ENCODE measurements around the gene ASAP2. TPM values are rescaled to one million over a fixed set of nuclear protein-coding genes. Genes with fewer than 3 reads are reported as not detected.

Gene ASAP2
- polyA plus RNA-seq, 3 donors = 0.08 to 1.1 (median 0.20) TPM

- Histone ChIP-seq H3K79me2 (ENCODE audit: insufficient read depth, low read length) (no peaks in the 10 kb centered on the region), H3K36me3 (replicated peaks in 1 of 2; ENCODE audit: control insufficient read depth in 1 of 2, insufficient read depth in 2 of 2, low read length in 2 of 2) (no peaks in the 10 kb centered on the region), H3K27me3 (ENCODE audit: control insufficient read depth in 2 of 2, insufficient read depth in 2 of 2, low read length in 2 of 2) (no peaks in the 10 kb centered on the region), H3K4me1 (ENCODE audit: control insufficient read depth in 1 of 2, insufficient read depth in 2 of 2, low read length in 2 of 2) (peaks cover 11 to 16% of the 10 kb centered on the region in 2 donors), H3K9ac (ENCODE audit: insufficient read depth, low read length, poor library complexity, severe bottlenecking) (no peak overlapping the region), H3K27ac (ENCODE audit: low read depth in 1 of 2, low read length in 2 of 2) (no peak overlapping the region), H2AFZ (ENCODE audit: insufficient read depth, low read depth, low read length, poor library complexity, severe bottlenecking) (no peak overlapping the region), H4K20me1 (ENCODE audit: insufficient read depth, low read length) (no peaks in the 10 kb centered on the region), H3K4me3 (replicated peaks in 1 of 3; ENCODE audit: low read depth in 2 of 3, low read length in 3 of 3) (no peak overlapping the region), H3K4me2 (replicated peaks; ENCODE audit: extremely low read depth, low read length, poor library complexity, severe bottlenecking) (no peak overlapping the region), H3K9me3 (replicated peaks in 1 of 2; ENCODE audit: control insufficient read depth in 1 of 2, insufficient read depth in 1 of 2, low read length in 2 of 2) (no peaks in the 10 kb centered on the region)
- no peak overlapping the region for H3K4me3 Mint-ChIP-seq
- peaks cover 23% of the 10 kb centered on the region for H3K4me1 Mint-ChIP-seq
- no peak for TF ChIP-seq CTCF (IDR thresholded peaks at IDR 0.05)
- H3K9me3 Mint-ChIP-seq = no peaks in the 10 kb centered on the region
- DNase-seq = no peak
- intact Hi-C loops (cut with micrococcal nuclease) = no loop called here
- WGBS (ENCODE audit: insufficient coverage) = 100% methylated on average over 3 of the region's 5 CpGs
- H3K36me3 Mint-ChIP-seq = peaks cover 2 to 6% of the 10 kb centered on the region in 2 donors
- H3K27me3 Mint-ChIP-seq (ENCODE audit: low read depth in 3 of 3) = peaks cover 0 to 2% (median 1%) of the 10 kb centered on the region in 3 donors
- H3K27ac Mint-ChIP-seq = no peak overlapping the region
These were observed 122.3 kb downstream of the ASAP2 start for GRCh38 chr2:9328931-9329330.

- Histone ChIP-seq H3K9ac (ENCODE audit: insufficient read depth, low read length, poor library complexity, severe bottlenecking) (no peak overlapping the region), H3K27ac (ENCODE audit: low read depth in 1 of 2, low read length in 2 of 2) (no peak overlapping the region), H3K4me2 (replicated peaks; ENCODE audit: extremely low read depth, low read length, poor library complexity, severe bottlenecking) (no peak overlapping the region), H4K20me1 (ENCODE audit: insufficient read depth, low read length) (no peaks in the 10 kb centered on the region), H3K9me3 (replicated peaks in 1 of 2; ENCODE audit: control insufficient read depth in 1 of 2, insufficient read depth in 1 of 2, low read length in 2 of 2) (no peaks in the 10 kb centered on the region), H3K27me3 (ENCODE audit: control insufficient read depth in 2 of 2, insufficient read depth in 2 of 2, low read length in 2 of 2) (no peaks in the 10 kb centered on the region), H3K79me2 (ENCODE audit: insufficient read depth, low read length) (no peaks in the 10 kb centered on the region), H2AFZ (ENCODE audit: insufficient read depth, low read depth, low read length, poor library complexity, severe bottlenecking) (no peak overlapping the region), H3K36me3 (replicated peaks in 1 of 2; ENCODE audit: control insufficient read depth in 1 of 2, insufficient read depth in 2 of 2, low read length in 2 of 2) (no peaks in the 10 kb centered on the region), H3K4me1 (ENCODE audit: control insufficient read depth in 1 of 2, insufficient read depth in 2 of 2, low read length in 2 of 2) (peaks cover 11 to 16% of the 10 kb centered on the region in 2 donors), H3K4me3 (replicated peaks in 1 of 3; ENCODE audit: low read depth in 2 of 3, low read length in 3 of 3) (no peak overlapping the region)
- intact Hi-C loops (cut with micrococcal nuclease) = no loop called here
- Mint-ChIP-seq H3K36me3 (peaks cover 4 to 9% of the 10 kb centered on the region in 2 donors), H3K27ac (peak overlapping the region in 1 of 7 donors; percentile 32), H3K4me1 (peaks cover 23% of the 10 kb centered on the region), H3K27me3 (ENCODE audit: low read depth in 3 of 3) (peaks cover 0 to 2% (median 1%) of the 10 kb centered on the region in 3 donors), H3K4me3 (no peak overlapping the region), H3K9me3 (no peaks in the 10 kb centered on the region)
- DNase-seq = no peak
- WGBS (ENCODE audit: insufficient coverage) = 88% methylated on average over 5 of the region's 5 CpGs
- no peak for TF ChIP-seq CTCF (IDR thresholded peaks at IDR 0.05)
These were observed 122.9 kb downstream of the ASAP2 start for GRCh38 chr2:9329497-9329896.

Data from CD14-positive monocyte (primary cell).